Measurements from ENCODE around the gene EDIL3.

DNA sequence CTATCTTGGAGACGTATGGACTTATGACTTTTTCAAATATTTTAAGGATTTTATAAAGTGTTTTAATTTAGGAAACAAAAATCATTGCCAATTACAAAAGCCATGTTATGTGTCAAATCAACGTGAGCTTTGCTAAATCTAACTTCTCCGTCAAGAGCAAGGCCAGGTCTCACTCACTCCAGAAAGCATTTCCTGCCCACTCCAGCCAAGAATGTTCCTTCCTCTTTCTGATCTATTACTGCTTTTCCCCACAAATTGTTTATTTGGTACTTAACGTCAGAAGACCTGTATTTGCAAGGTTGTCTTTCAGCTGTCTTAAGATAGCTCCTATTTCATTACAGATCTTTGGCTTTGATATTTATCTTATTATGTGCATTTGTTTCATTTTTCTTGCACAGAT, 470.5 kb downstream of the EDIL3 start:
- TF ChIP-seq, protein P1, sequence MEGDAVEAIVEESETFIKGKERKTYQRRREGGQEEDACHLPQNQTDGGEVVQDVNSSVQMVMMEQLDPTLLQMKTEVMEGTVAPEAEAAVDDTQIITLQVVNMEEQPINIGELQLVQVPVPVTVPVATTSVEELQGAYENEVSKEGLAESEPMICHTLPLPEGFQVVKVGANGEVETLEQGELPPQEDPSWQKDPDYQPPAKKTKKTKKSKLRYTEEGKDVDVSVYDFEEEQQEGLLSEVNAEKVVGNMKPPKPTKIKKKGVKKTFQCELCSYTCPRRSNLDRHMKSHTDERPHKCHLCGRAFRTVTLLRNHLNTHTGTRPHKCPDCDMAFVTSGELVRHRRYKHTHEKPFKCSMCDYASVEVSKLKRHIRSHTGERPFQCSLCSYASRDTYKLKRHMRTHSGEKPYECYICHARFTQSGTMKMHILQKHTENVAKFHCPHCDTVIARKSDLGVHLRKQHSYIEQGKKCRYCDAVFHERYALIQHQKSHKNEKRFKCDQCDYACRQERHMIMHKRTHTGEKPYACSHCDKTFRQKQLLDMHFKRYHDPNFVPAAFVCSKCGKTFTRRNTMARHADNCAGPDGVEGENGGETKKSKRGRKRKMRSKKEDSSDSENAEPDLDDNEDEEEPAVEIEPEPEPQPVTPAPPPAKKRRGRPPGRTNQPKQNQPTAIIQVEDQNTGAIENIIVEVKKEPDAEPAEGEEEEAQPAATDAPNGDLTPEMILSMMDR (IDR thresholded peaks at IDR 0.05) = no peak
- TF ChIP-seq EZH2 (IDR thresholded peaks at IDR 0.05; ENCODE audit: borderline replicate concordance, insufficient read depth, low read depth, low read length, poor library complexity, severe bottlenecking) = no peak

All from B cell (primary cell).